Vagina (tissue), 2 donors: Measurements from ENCODE around the gene AP3B2. TPM values are rescaled to one million over a fixed set of nuclear protein-coding genes. Genes with fewer than 3 reads are reported as not detected.
"Not testable (repeated sequence)": the region's sequence is repeated elsewhere in the genome, so short reads cannot be mapped to it uniquely, and the experiment has no call there.

Experiments used
- DNase-seq, 2 donors: peaks; one replicate each; pipeline ENCODE4 v3.0.0-alpha.2; 2017; ENCODE audit errors: extremely low spot score in 2 of 2
- H3K27ac ChIP-seq: fragments of 200-600 bp; sonication (generic); one replicate; pipeline ENCODE4 v1.5.1; 2019
- H3K27me3 ChIP-seq: fragments of 200-600 bp; sonication (generic); one replicate; pipeline ENCODE4 v1.5.1; 2019
- H3K36me3 ChIP-seq, 2 donors: fragments of 200-600 bp; sonication (generic); one replicate each; pipeline ENCODE4 v1.5.1; 2017 to 2019
- H3K4me1 ChIP-seq: fragments of 200-600 bp; sonication (generic); one replicate; pipeline ENCODE4 v1.5.1; 2019
- H3K4me3 ChIP-seq, 2 donors: fragments of 200-600 bp; sonication (generic); 1 replicate in 1 of 2; 2 replicates in 1 of 2; pipeline ENCODE4 v1.5.1; 2016 to 2019
- H3K9me3 ChIP-seq: fragments of 200-600 bp; sonication (generic); one replicate; pipeline ENCODE4 v1.5.1; 2019
- POLR2A ChIP-seq, 2 donors: fragments of 450-650 bp; IDR thresholded peaks; one replicate each; pipeline ENCODE4 v1.6.1; 2017; ENCODE audit warnings: antibody characterized with exemption in 2 of 2, mild to moderate bottlenecking in 2 of 2, moderate library complexity in 2 of 2
- POLR2AphosphoS5 ChIP-seq, 2 donors: sonication (generic); formaldehyde crosslinking; IDR thresholded peaks; one replicate each; pipeline ENCODE4 v1.9.0; 2017; ENCODE audit warnings: antibody characterized with exemption in 2 of 2, mild to moderate bottlenecking in 2 of 2, low read depth in 1 of 2; ENCODE audit not compliant: insufficient read depth in 1 of 2
- intact Hi-C: fragments of 100-400 bp; cut with DNase I; formaldehyde crosslinking; loops from one replicate; pipeline ENCODE4 v1.15.1; 2023
- total RNA-seq: library from RNA; depleted of rRNA; stranded (reverse); fragments of >200 nt; gene quantifications from one replicate; pipeline ENCODE4 v1.2.3, GENCODE V29; 2016
- TF ChIP-seq, protein P1 (sequence below), 3 experiments: fragments of 450-650 bp in 2 of 3; fragments of 200-600 bp in 1 of 3; sonication (generic) in 1 of 3; IDR thresholded peaks; one replicate each; pipeline ENCODE4 v1.5.1; 2017 to 2019; ENCODE audit warnings: antibody characterized with exemption in 3 of 3, mild to moderate bottlenecking in 2 of 3, moderate library complexity in 2 of 3

The AP3B2 gene
- total RNA-seq, 1 donor from 2014 or later = 3.7 TPM

GRCh38 chr15:82712036-82712435 lies 2.4 kb upstream of the AP3B2 start:
- Histone ChIP-seq H3K4me3 (no peak overlapping the region), H3K9me3 (no peaks in the 10 kb centered on the region), H3K36me3 (no peaks in the 10 kb centered on the region), H3K4me1 (peaks cover 11% of the 10 kb centered on the region), H3K27me3 (no peaks in the 10 kb centered on the region), H3K27ac (no peak overlapping the region)
- intact Hi-C loops = no loop called here
- no peak for TF ChIP-seq POLR2A (IDR thresholded peaks at IDR 0.05)
- no peak for DNase-seq

DNA sequence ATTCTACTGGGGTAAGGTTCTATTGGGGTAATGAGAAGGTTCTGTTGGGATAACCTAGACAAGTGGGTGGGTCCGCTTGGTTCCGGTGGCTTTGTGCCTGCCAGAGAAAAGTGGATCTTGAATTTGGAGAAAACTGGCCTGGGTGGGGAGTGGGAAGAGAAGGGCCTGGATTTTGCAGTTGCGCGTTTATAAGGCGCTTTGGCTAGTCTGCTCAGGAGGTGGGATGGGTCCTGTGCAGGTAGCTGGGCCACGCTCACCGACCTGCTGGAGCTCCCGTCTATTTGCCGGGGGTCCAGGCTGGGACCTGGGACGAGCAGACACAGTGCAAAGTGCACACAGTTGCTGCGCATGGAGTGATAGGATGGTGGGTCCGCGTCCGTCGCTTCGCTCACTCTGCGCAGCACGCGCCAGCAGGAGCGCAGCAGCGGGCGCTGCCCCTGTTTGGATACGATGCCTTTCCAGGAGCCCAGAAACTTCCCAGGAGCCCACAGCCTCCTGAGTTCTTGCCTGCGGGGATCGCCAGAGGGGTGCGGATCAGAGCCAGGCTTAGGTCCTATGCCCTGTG lies 1.3 kb upstream of the AP3B2 start:
- intact Hi-C loops = no loop called here
- Histone ChIP-seq H3K36me3 (no peaks in the 10 kb centered on the region), H3K27ac (no peak overlapping the region), H3K4me3 (no peak overlapping the region), H3K9me3 (no peaks in the 10 kb centered on the region), H3K27me3 (no peaks in the 10 kb centered on the region), H3K4me1 (peaks cover 11% of the 10 kb centered on the region)
- TF ChIP-seq POLR2A (IDR thresholded peaks at IDR 0.05) = no peak
- DNase-seq = no peak

GRCh38 chr15:82710208-82710555 lies 507 bp upstream of the AP3B2 start:
- Histone ChIP-seq H3K27me3 (no peaks in the 10 kb centered on the region), H3K9me3 (no peaks in the 10 kb centered on the region), H3K36me3 (no peaks in the 10 kb centered on the region), H3K4me1 (peaks cover 11% of the 10 kb centered on the region), H3K4me3 (peak overlapping the region; percentile 61 to 66), H3K27ac (no peak overlapping the region)
- no peak for TF ChIP-seq POLR2AphosphoS5 (IDR thresholded peaks at IDR 0.05; ENCODE audit: insufficient read depth in 1 of 2, low read depth in 1 of 2)
- no peak for TF ChIP-seq POLR2A (IDR thresholded peaks at IDR 0.05)
- TF ChIP-seq, protein P1, sequence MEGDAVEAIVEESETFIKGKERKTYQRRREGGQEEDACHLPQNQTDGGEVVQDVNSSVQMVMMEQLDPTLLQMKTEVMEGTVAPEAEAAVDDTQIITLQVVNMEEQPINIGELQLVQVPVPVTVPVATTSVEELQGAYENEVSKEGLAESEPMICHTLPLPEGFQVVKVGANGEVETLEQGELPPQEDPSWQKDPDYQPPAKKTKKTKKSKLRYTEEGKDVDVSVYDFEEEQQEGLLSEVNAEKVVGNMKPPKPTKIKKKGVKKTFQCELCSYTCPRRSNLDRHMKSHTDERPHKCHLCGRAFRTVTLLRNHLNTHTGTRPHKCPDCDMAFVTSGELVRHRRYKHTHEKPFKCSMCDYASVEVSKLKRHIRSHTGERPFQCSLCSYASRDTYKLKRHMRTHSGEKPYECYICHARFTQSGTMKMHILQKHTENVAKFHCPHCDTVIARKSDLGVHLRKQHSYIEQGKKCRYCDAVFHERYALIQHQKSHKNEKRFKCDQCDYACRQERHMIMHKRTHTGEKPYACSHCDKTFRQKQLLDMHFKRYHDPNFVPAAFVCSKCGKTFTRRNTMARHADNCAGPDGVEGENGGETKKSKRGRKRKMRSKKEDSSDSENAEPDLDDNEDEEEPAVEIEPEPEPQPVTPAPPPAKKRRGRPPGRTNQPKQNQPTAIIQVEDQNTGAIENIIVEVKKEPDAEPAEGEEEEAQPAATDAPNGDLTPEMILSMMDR (IDR thresholded peaks at IDR 0.05) = no peak
- no peak for DNase-seq
- intact Hi-C loops = no loop called here

DNA sequence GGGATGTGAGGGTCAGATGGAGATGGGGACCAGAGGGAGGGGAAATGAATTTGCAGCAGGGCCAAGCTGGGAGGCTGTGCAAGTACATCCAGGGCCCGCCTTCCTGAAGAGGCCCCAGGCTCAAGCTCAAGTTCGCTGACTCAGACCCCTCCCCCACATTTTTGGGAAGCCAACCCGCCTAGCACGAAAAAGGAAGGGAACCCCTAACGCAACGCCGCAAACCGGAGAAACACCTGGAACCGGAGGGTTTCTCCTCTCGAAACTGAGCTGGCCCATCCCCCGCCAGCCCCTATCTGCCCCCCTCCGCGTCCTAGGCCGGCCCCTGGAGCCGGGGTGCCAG lies 624 bp downstream of the AP3B2 start:
- no peaks in the 10 kb centered on the region for H3K36me3 ChIP-seq
- TF ChIP-seq POLR2A (IDR thresholded peaks at IDR 0.05) (no peak), POLR2AphosphoS5 (IDR thresholded peaks at IDR 0.05; ENCODE audit: insufficient read depth in 1 of 2, low read depth in 1 of 2) (no peak)
- TF ChIP-seq, protein P1 (IDR thresholded peaks at IDR 0.05) = no peak
- intact Hi-C loops = no loop called here
- DNase-seq = no peak
- no peaks in the 10 kb centered on the region for H3K9me3 ChIP-seq
- no peak overlapping the region for H3K27ac ChIP-seq
- no peaks in the 10 kb centered on the region for H3K27me3 ChIP-seq
- H3K4me3 ChIP-seq = peak overlapping the region; percentile 61 to 66
- H3K4me1 ChIP-seq = peaks cover 11% of the 10 kb centered on the region

DNA sequence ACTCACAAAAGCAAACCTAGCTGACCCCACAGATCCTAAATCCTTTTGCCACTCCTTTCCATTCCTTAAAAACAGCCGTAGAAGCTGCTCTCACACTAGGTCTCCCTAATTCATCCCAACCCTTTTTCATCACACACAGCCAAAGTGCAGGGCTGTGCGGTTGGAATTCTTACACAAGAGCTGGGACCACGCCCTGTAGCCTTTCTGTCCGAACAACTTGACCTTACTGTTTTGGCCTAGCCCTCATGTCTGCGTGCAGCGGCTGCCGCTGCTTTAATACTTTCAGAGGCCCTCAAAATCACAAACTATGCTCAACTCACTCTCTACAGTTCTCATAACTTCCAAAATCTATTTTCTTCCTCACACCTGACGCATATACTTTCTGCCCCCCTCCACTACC lies 3.8 kb downstream of the AP3B2 start:
- H3K9me3 ChIP-seq, H3K4me3 ChIP-seq, DNase-seq, H3K36me3 ChIP-seq, intact Hi-C loops, H3K27ac ChIP-seq, H3K27me3 ChIP-seq: not testable (repeated sequence)
- H3K4me1 ChIP-seq = peaks cover 11% of the 10 kb centered on the region

- H3K4me3 ChIP-seq = no peak overlapping the region
- H3K36me3 ChIP-seq = no peaks in the 10 kb centered on the region
- no peak for DNase-seq
- intact Hi-C loops = no loop called here
- H3K9me3 ChIP-seq = no peaks in the 10 kb centered on the region
- no peak overlapping the region for H3K27ac ChIP-seq
- no peaks in the 10 kb centered on the region for H3K4me1 ChIP-seq
- no peaks in the 10 kb centered on the region for H3K27me3 ChIP-seq
- no peak for TF ChIP-seq POLR2AphosphoS5 (IDR thresholded peaks at IDR 0.05; ENCODE audit: insufficient read depth in 1 of 2, low read depth in 1 of 2)
Measured at GRCh38 chr15:82699726-82700125, 9.9 kb downstream of the AP3B2 start.

DNA sequence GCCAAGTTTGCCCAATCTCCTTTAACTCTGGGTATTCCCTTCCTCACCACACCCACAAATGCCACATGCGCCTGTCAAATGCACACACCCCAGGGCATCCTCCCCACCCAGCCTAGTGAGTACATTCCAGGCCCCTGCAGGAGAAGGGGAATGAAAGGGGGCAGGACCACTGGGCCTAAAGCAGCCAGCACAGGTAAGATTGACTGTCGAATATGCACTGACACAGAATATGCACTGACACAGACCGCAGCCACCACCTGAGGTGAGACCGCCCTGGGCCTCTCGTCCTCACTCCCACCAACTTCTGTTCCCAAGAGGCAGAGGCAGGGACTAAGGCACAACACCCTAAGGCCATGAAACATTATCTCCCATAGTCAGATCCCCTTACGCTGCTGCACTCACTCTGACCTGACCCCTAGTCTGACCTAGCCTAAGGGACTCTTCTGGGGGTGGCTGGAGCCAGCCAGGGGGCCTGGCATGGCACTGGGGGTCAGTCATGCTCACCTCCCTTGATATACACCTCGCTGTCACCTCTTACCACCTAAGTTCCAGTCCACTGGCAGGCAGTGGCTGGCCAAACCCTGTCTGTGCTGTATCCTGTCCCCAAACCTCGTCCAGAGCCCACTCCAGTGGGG lies 10.8 kb downstream of the AP3B2 start:
- no peak for DNase-seq
- H3K36me3 ChIP-seq = no peaks in the 10 kb centered on the region
- intact Hi-C loops = no loop called here
- H3K27me3 ChIP-seq = no peaks in the 10 kb centered on the region
- no peaks in the 10 kb centered on the region for H3K9me3 ChIP-seq
- H3K4me1 ChIP-seq = no peaks in the 10 kb centered on the region
- no peak for TF ChIP-seq POLR2AphosphoS5 (IDR thresholded peaks at IDR 0.05; ENCODE audit: insufficient read depth in 1 of 2, low read depth in 1 of 2)
- H3K27ac ChIP-seq = no peak overlapping the region
- no peak overlapping the region for H3K4me3 ChIP-seq
